Measurements from ENCODE around the gene SKOR2. TPM values are rescaled to one million over a fixed set of nuclear protein-coding genes. Genes with fewer than 3 reads are reported as not detected.
"Not testable (repeated sequence)": the region's sequence is repeated elsewhere in the genome, so short reads cannot be mapped to it uniquely, and the experiment has no call there.

SKOR2 gene
- total RNA-seq, 1 experiment from 2014 or later: not detected

- DNase-seq (ENCODE audit: low spot score): no peak
These were observed 3.0 kb upstream of the SKOR2 start for GRCh38 chr18:47254341-47254939.

- no peak for DNase-seq (ENCODE audit: low spot score)
These were observed 1.7 kb upstream of the SKOR2 start for GRCh38 chr18:47253101-47253654.

GRCh38 chr18:47250391-47251046 lies 941 bp downstream of the SKOR2 start:
- DNase-seq (ENCODE audit: low spot score): no peak

- DNase-seq (ENCODE audit: low spot score): no peak
These were observed 2.0 kb downstream of the SKOR2 start for GRCh38 chr18:47249314-47249981.

- no peak for DNase-seq (ENCODE audit: low spot score)
These were observed 2.7 kb downstream of the SKOR2 start for GRCh38 chr18:47248604-47249313.

- no peak for DNase-seq (ENCODE audit: low spot score)
These were observed 3.3 kb downstream of the SKOR2 start for GRCh38 chr18:47248115-47248603.

GRCh38 chr18:47247416-47248114 lies 3.9 kb downstream of the SKOR2 start:
- no peak for DNase-seq (ENCODE audit: low spot score)

GRCh38 chr18:47247036-47247415 lies 4.4 kb downstream of the SKOR2 start:
- no peak for DNase-seq (ENCODE audit: low spot score)

- DNase-seq (ENCODE audit: low spot score): no peak
These were observed 5.2 kb downstream of the SKOR2 start for GRCh38 chr18:47246027-47246971.

- DNase-seq (ENCODE audit: low spot score): no peak
These were observed 7.4 kb downstream of the SKOR2 start for GRCh38 chr18:47244086-47244485.

- DNase-seq (ENCODE audit: low spot score): no peak
These were observed 16.4 kb downstream of the SKOR2 start for GRCh38 chr18:47235096-47235495.

- DNase-seq (ENCODE audit: low spot score): no peak
These were observed 24.8 kb downstream of the SKOR2 start for GRCh38 chr18:47226660-47227059.

- DNase-seq (ENCODE audit: low spot score): peak; percentile 63
These were observed 35.8 kb downstream of the SKOR2 start for GRCh38 chr18:47215554-47216138.

GRCh38 chr18:47209171-47209570 lies 42.3 kb downstream of the SKOR2 start:
- DNase-seq (ENCODE audit: low spot score): no peak

GRCh38 chr18:47206945-47207637 lies 44.4 kb downstream of the SKOR2 start:
- no peak for DNase-seq (ENCODE audit: low spot score)

GRCh38 chr18:47204908-47205522 lies 46.4 kb downstream of the SKOR2 start:
- no peak for DNase-seq (ENCODE audit: low spot score)

- no peak for DNase-seq (ENCODE audit: low spot score)
These were observed 47.6 kb downstream of the SKOR2 start for GRCh38 chr18:47203626-47204464.

GRCh38 chr18:47195961-47196360 lies 55.5 kb downstream of the SKOR2 start:
- DNase-seq (ENCODE audit: low spot score): not testable (repeated sequence)

All from H4 (cell line).